ENCODE data around the gene SEC14L1.
"Not testable (repeated sequence)": the region's sequence is repeated elsewhere in the genome, so short reads cannot be mapped to it uniquely, and the experiment has no call there.

The SEC14L1 gene

DNA sequence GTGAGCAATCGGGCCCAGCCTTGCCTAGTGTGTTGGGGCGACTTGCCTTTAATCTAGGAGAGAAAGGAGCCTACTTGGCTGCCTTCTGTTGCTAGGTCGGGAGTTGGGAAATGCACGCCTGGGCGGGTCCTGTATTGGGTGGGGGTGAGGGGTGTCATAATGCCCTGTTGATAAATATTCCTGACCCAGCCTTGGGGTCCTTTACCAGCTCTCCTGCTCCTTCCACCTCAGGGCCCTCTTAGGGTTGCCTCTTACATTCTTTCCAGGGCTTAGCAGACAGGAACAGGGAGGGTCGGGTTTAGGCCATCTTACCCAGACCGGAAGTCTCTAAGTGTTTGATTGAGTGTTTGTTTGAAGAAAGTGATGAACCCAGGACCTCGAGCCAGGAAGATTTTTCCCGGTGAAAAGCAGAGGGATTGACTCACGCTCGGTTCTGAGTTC, 112.9 kb downstream of the SEC14L1 start:
- Histone ChIP-seq H3K4me1 (ENCODE audit: control insufficient read depth, insufficient read depth, low read length) (no peaks in the 10 kb centered on the region), H3K27ac (ENCODE audit: low read length) (no peak overlapping the region), H3K36me3 (ENCODE audit: control insufficient read depth in 2 of 2, insufficient read depth in 2 of 2, low read length in 2 of 2) (no peaks in the 10 kb centered on the region), H3K27me3 (ENCODE audit: control insufficient read depth in 1 of 2, insufficient read depth in 2 of 2, low read length in 2 of 2) (peaks cover 0 to 13% of the 10 kb centered on the region in 2 donors), H3K9ac (ENCODE audit: low read length in 2 of 2) (no peak overlapping the region), H3K9me3 (ENCODE audit: control insufficient read depth in 2 of 2, low read length in 2 of 2) (no peaks in the 10 kb centered on the region), H3K4me3 (ENCODE audit: low read length in 2 of 2) (no peak overlapping the region)

DNA sequence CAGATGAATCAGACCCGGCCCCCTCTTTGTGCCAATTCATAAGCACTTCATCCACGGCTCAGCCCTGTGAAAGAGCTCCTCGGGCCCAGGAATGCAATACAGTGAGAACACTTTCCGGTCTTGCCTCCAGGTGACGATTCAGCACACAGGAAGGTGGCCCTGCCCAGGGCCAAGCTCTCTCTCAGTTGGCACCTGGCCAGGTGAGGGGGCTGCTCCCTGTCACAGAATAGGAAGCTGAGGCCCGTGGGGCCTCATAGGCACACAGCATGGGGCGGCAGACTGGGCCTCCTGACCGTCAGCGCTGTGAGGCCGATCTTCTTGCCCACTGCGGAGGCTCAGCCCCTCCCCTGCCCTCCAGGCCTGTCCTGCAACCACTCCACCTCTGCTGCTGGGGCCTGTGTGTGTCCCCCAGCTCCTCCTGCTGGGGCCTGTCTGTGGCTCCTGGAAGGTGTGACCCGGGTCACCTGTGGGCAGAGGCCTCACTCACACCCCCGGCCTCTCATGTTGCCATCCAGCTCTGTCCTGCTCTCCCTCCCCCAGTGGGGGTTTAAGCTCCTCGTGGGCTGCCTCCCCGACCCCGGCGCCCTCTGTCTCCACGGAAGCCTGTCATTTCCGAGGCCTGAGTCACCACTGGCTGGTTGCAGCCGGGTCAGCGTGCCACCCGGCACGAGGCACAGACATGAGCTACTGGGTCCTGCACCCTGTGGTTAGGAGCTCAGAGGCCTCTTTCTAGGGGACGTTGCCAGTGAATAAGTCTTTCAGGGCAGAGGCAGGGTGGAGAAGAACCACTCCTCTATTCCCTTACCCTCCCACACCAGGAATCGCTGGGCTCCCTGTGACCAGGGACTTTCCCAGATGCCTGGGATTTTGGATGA, 114.4 kb downstream of the SEC14L1 start:
- no peaks in the 10 kb centered on the region for H3K9me3 ChIP-seq (ENCODE audit: control insufficient read depth in 2 of 2, low read length in 2 of 2)
- H3K4me1 ChIP-seq (ENCODE audit: control insufficient read depth, insufficient read depth, low read length), result no peaks in the 10 kb centered on the region
- no peaks in the 10 kb centered on the region for H3K36me3 ChIP-seq (ENCODE audit: control insufficient read depth in 2 of 2, insufficient read depth in 2 of 2, low read length in 2 of 2)
- H3K27me3 ChIP-seq (ENCODE audit: control insufficient read depth in 1 of 2, insufficient read depth in 2 of 2, low read length in 2 of 2), result peaks cover 0 to 13% of the 10 kb centered on the region in 2 donors
- no peak overlapping the region for H3K4me3 ChIP-seq (ENCODE audit: low read length in 2 of 2)
- H3K9ac ChIP-seq (ENCODE audit: low read length in 2 of 2), result no peak overlapping the region
- H3K27ac ChIP-seq (ENCODE audit: low read length), result no peak overlapping the region

DNA sequence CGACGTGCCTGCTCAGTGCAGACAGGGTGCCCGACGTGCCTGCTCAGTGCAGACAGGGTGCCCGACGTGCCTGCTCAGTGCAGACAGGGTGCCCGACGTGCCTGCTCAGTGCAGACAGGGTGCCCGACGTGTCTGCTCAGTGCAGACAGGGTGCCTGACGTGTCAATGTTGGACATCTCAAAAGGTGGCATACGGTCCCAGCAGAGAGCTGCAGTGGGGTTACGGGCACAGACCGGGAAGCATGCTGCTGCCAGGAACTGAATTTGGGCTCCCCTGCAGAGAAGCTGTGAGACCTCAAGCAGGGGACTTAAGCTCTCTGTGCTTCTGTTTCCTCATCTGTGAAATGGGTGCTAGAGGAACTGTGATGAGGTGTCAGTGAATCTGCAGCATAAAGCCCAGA, 115.2 kb downstream of the SEC14L1 start:
- H3K9ac ChIP-seq (ENCODE audit: low read length in 2 of 2); H3K27ac ChIP-seq (ENCODE audit: low read length): not testable (repeated sequence)
- peaks cover 0 to 13% of the 10 kb centered on the region in 2 donors for H3K27me3 ChIP-seq (ENCODE audit: control insufficient read depth in 1 of 2, insufficient read depth in 2 of 2, low read length in 2 of 2)

DNA sequence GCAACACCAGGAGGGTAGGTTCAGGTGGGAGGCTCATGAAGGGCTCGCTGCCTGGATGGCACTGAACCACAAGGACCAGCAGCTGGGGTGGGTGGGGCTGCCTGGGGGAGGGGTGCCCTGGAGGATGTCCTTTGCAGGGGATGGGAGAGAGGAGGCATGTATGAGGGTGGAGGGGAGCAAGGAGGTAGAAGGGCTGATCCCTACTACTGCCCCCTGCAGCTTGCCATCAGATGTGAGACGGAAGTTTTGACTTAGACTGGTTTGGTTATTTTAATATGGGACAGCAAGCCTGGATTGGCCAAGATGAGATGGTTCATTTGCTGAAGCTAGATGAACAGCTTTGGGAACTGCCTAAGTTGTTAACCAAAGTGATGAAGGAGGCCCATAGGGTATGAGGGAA, 115.9 kb downstream of the SEC14L1 start:
- no peak overlapping the region for H3K4me3 ChIP-seq (ENCODE audit: low read length in 2 of 2)
- H3K9ac ChIP-seq (ENCODE audit: low read length in 2 of 2), result no peak overlapping the region
- H3K4me1 ChIP-seq (ENCODE audit: control insufficient read depth, insufficient read depth, low read length), result no peaks in the 10 kb centered on the region
- no peak overlapping the region for H3K27ac ChIP-seq (ENCODE audit: low read length)
- H3K27me3 ChIP-seq (ENCODE audit: control insufficient read depth in 1 of 2, insufficient read depth in 2 of 2, low read length in 2 of 2), result peaks cover 0 to 13% of the 10 kb centered on the region in 2 donors
- H3K9me3 ChIP-seq (ENCODE audit: control insufficient read depth in 2 of 2, low read length in 2 of 2), result no peaks in the 10 kb centered on the region
- H3K36me3 ChIP-seq (ENCODE audit: control insufficient read depth in 2 of 2, insufficient read depth in 2 of 2, low read length in 2 of 2), result no peaks in the 10 kb centered on the region

More for the DNA sequence above, 115.2 kb downstream of the SEC14L1 start:
- H3K9me3 ChIP-seq (ENCODE audit: control insufficient read depth in 2 of 2, low read length in 2 of 2); H3K4me3 ChIP-seq (ENCODE audit: low read length in 2 of 2); H3K36me3 ChIP-seq (ENCODE audit: control insufficient read depth in 2 of 2, insufficient read depth in 2 of 2, low read length in 2 of 2); H3K4me1 ChIP-seq (ENCODE audit: control insufficient read depth, insufficient read depth, low read length): not testable (repeated sequence)

DNA sequence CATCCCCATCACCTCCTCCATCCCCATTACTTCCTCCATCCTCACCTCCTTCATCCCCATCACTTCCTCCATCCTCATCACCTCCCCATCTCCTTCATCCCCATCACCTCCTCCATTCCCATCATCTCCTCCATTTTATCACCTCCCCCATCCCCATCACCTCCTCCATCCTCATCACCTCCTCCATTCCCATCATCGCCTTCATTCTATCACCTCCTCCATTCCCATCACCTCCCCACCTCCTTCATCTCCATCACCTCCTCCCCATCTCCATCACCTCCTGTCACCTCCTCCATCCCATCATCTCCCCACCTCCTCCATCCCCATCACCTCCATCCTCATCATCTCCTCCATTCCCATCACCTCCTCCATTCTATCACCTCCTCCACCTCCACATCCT, 116.4 kb downstream of the SEC14L1 start:
- Histone ChIP-seq H3K9me3 (ENCODE audit: control insufficient read depth in 2 of 2, low read length in 2 of 2) (no peaks in the 10 kb centered on the region), H3K36me3 (ENCODE audit: control insufficient read depth in 2 of 2, insufficient read depth in 2 of 2, low read length in 2 of 2) (no peaks in the 10 kb centered on the region), H3K4me1 (ENCODE audit: control insufficient read depth, insufficient read depth, low read length) (no peaks in the 10 kb centered on the region), H3K27me3 (ENCODE audit: control insufficient read depth in 1 of 2, insufficient read depth in 2 of 2, low read length in 2 of 2) (peaks cover 0 to 13% of the 10 kb centered on the region in 2 donors), H3K9ac (ENCODE audit: low read length in 2 of 2) (no peak overlapping the region), H3K4me3 (ENCODE audit: low read length in 2 of 2) (no peak overlapping the region), H3K27ac (ENCODE audit: low read length) (no peak overlapping the region)

DNA sequence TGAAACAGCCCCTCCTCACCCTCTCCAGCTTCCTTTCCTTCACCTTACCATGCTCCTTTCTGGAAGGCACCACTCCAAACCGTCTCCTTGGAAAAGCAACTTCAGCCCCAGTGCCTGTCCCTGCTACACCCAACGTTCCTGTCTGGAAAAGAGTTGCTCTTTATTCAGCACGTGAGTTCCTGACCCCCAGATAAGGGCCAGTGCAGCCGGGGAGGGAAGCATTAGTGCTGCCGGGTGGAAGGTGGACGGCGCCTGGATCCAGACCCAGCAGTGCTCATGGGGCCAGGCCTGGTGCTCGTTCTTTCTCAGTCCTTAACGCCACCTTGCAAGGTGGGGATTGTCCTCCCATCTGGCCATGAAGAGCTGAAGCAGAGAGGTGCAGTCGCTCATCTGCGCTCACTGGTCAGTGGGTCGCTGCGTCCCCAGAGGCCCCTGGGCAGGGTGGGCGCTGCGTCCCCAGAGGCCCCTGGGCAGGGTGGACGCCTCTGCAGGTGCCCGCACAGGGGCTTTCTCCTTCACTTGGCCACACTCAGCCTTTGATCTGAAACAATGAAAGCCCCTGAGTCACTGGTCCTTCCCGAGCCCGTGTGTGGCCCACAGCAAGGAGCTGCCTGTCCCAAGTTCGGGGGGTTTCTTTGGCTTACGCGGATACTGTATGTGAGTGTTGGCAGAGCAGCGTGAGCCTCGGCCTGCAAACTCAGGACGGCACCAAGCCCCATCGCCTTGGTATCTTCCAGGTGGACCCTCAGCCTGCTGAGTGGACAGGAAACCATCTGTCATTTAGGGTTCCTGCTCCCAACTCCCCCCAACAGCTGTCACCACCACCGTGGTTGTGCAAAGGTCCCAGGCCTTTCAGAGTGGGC, 117.1 kb downstream of the SEC14L1 start:
- Histone ChIP-seq H3K9me3 (ENCODE audit: control insufficient read depth in 2 of 2, low read length in 2 of 2) (no peaks in the 10 kb centered on the region), H3K4me3 (ENCODE audit: low read length in 2 of 2) (no peak overlapping the region), H3K27me3 (ENCODE audit: control insufficient read depth in 1 of 2, insufficient read depth in 2 of 2, low read length in 2 of 2) (peaks cover 0 to 11% of the 10 kb centered on the region in 2 donors), H3K4me1 (ENCODE audit: control insufficient read depth, insufficient read depth, low read length) (no peaks in the 10 kb centered on the region), H3K27ac (ENCODE audit: low read length) (no peak overlapping the region), H3K9ac (ENCODE audit: low read length in 2 of 2) (no peak overlapping the region), H3K36me3 (ENCODE audit: control insufficient read depth in 2 of 2, insufficient read depth in 2 of 2, low read length in 2 of 2) (no peaks in the 10 kb centered on the region)

DNA sequence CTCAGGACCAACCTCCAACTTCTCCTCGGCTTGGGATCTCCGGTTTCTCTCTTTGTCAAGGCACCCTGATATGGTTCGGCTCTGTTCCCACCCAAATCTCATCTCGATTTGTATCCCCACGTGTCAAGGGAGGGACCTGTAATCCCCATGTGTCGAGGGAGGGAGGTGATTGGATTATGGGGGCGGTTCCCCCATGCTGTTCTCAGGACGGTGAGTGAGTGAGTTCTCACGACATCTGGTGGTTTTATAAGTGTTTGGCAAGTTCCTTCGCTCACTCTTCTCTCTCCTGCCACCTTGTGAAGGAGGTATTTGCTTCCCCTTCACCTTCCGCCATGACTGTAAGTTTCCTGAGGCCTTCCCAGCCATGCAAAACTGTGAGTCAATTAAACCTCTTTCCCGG, 117.9 kb downstream of the SEC14L1 start:
- no peaks in the 10 kb centered on the region for H3K36me3 ChIP-seq (ENCODE audit: control insufficient read depth in 2 of 2, insufficient read depth in 2 of 2, low read length in 2 of 2)
- no peak overlapping the region for H3K4me3 ChIP-seq (ENCODE audit: low read length in 2 of 2)
- H3K27me3 ChIP-seq (ENCODE audit: control insufficient read depth in 1 of 2, insufficient read depth in 2 of 2, low read length in 2 of 2), result peaks cover 0 to 11% of the 10 kb centered on the region in 2 donors
- H3K4me1 ChIP-seq (ENCODE audit: control insufficient read depth, insufficient read depth, low read length), result no peaks in the 10 kb centered on the region
- no peaks in the 10 kb centered on the region for H3K9me3 ChIP-seq (ENCODE audit: control insufficient read depth in 2 of 2, low read length in 2 of 2)
- H3K27ac ChIP-seq (ENCODE audit: low read length), result no peak overlapping the region
- H3K9ac ChIP-seq (ENCODE audit: low read length in 2 of 2), result no peak overlapping the region

DNA sequence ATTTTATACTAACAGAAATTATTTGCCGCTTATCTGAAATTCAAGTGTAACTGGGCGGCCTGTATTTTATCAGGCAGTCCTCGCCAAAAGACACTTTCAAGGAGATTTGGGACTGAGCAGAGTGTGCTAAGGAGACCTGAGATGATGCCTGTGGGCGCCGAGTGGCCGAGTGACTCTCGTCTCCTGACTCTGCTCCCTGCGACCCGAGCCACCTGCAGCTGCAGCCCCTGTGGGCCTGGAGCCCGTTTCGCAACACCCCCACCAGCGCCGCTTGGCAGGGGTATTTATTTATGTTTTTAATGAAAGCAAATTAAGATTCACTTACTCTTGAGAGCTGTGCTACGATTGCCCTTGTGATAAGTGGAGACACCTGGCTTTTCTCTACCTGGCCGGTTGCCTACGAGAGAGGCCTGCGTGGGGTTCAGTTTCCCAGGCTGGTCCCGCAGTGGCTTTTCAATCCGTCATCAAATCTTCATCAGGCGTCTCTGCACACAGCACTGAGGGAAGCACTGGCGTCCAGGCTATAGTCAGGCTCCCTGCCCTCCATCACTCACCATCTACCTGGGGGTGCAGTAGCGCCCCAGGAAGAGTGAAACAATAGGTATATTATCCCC, 124.0 kb downstream of the SEC14L1 start:
- H3K9ac ChIP-seq (ENCODE audit: low read length in 2 of 2), result no peak overlapping the region
- no peaks in the 10 kb centered on the region for H3K4me1 ChIP-seq (ENCODE audit: control insufficient read depth, insufficient read depth, low read length)
- no peaks in the 10 kb centered on the region for H3K27me3 ChIP-seq (ENCODE audit: control insufficient read depth in 1 of 2, insufficient read depth in 2 of 2, low read length in 2 of 2)
- no peaks in the 10 kb centered on the region for H3K9me3 ChIP-seq (ENCODE audit: control insufficient read depth in 2 of 2, low read length in 2 of 2)
- H3K36me3 ChIP-seq (ENCODE audit: control insufficient read depth in 2 of 2, insufficient read depth in 2 of 2, low read length in 2 of 2), result no peaks in the 10 kb centered on the region
- no peak overlapping the region for H3K4me3 ChIP-seq (ENCODE audit: low read length in 2 of 2)
- H3K27ac ChIP-seq (ENCODE audit: low read length), result no peak overlapping the region

DNA sequence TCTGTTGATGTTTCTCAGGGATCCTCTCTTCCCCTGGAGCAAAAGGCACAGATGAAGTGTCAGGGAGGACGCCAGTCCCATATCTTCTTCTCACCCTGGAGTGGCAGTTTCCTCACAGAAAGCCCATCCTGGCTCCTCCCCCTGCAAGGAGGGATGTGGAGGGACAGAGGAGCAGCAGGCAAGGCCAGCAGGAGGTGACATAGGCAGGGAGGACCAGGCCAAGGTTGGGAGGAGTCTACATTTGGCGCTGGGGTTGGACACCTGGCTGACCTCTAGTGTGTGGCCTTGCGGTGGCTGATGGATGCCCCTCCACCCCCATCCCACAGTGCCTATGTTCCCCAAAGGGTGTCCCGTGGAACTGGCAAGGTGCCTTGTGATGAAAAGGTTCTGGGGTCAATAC, 125.4 kb downstream of the SEC14L1 start:
- H3K4me3 ChIP-seq (ENCODE audit: low read length in 2 of 2), result no peak overlapping the region
- no peaks in the 10 kb centered on the region for H3K9me3 ChIP-seq (ENCODE audit: control insufficient read depth in 2 of 2, low read length in 2 of 2)
- no peak overlapping the region for H3K27ac ChIP-seq (ENCODE audit: low read length)
- H3K4me1 ChIP-seq (ENCODE audit: control insufficient read depth, insufficient read depth, low read length), result no peaks in the 10 kb centered on the region
- no peaks in the 10 kb centered on the region for H3K36me3 ChIP-seq (ENCODE audit: control insufficient read depth in 2 of 2, insufficient read depth in 2 of 2, low read length in 2 of 2)
- no peaks in the 10 kb centered on the region for H3K27me3 ChIP-seq (ENCODE audit: control insufficient read depth in 1 of 2, insufficient read depth in 2 of 2, low read length in 2 of 2)
- no peak overlapping the region for H3K9ac ChIP-seq (ENCODE audit: low read length in 2 of 2)

Measured in stomach smooth muscle (tissue), 2 donors.